H9 (cell line): ENCODE data around the gene PCNX3. TPM values are rescaled to one million over a fixed set of nuclear protein-coding genes. Genes with fewer than 3 reads are reported as not detected.

Source experiments
- DNase-seq: peaks from one replicate; pipeline ENCODE4 v3.0.0-alpha.2; 2017
- H2AFZ ChIP-seq: one replicate; pipeline ENCODE4 v1.6.1; 2013; ENCODE audit warnings: mild to moderate bottlenecking, low read length, control low read depth, moderate library complexity
- H2AK5ac ChIP-seq: 2 replicates; pipeline ENCODE4 v1.6.1; 2013; ENCODE audit warnings: low read length, control low read depth, mixed read lengths; ENCODE audit not compliant: insufficient read length
- H2BK120ac ChIP-seq: one replicate; pipeline ENCODE4 v1.6.1; 2013; ENCODE audit warnings: low read depth, mild to moderate bottlenecking, low read length, control low read depth, inconsistent platforms; ENCODE audit not compliant: poor library complexity, severe bottlenecking
- H2BK12ac ChIP-seq: 2 replicates; pipeline ENCODE4 v1.6.1; 2013; ENCODE audit warnings: low read length, control low read depth, mixed read lengths, low read depth; ENCODE audit not compliant: insufficient read length
- H2BK15ac ChIP-seq: 2 replicates; pipeline ENCODE4 v1.6.1; 2013; ENCODE audit warnings: low read depth, low read length, control low read depth
- H2BK20ac ChIP-seq: one replicate; pipeline ENCODE4 v1.6.1; 2013; ENCODE audit warnings: low read depth, mild to moderate bottlenecking, low read length, control low read depth, inconsistent platforms; ENCODE audit not compliant: poor library complexity, severe bottlenecking
- H2BK5ac ChIP-seq: 2 replicates; pipeline ENCODE4 v1.6.1; 2013; ENCODE audit warnings: low read length, control low read depth, mixed read lengths; ENCODE audit not compliant: insufficient read length
- H3K14ac ChIP-seq: 2 replicates; pipeline ENCODE4 v1.6.1; 2013; ENCODE audit warnings: low read length, control low read depth; ENCODE audit not compliant: insufficient read depth
- H3K18ac ChIP-seq: 2 replicates; pipeline ENCODE4 v1.6.1; 2013; ENCODE audit warnings: low read depth, mild to moderate bottlenecking, mixed read lengths, low read length, control low read depth; ENCODE audit not compliant: insufficient read length
- H3K23ac ChIP-seq: 2 replicates; pipeline ENCODE4 v1.6.1; 2013; ENCODE audit warnings: low read length, control low read depth, mixed read lengths, low read depth; ENCODE audit not compliant: insufficient read length
- H3K23me2 ChIP-seq: 2 replicates; pipeline ENCODE4 v1.6.1; 2013; ENCODE audit warnings: low read depth, mild to moderate bottlenecking, mixed read lengths, low read length, control low read depth; ENCODE audit not compliant: insufficient read length, poor library complexity, severe bottlenecking
- H3K27ac ChIP-seq: 2 replicates; pipeline ENCODE4 v1.5.1; 2013; ENCODE audit warnings: low read length, control low read depth, mixed read lengths, low read depth; ENCODE audit not compliant: insufficient read length
- H3K27me3 ChIP-seq: 2 replicates; pipeline ENCODE4 v1.6.1; 2013; ENCODE audit warnings: low read length, control low read depth, inconsistent platforms; ENCODE audit not compliant: insufficient read depth
- H3K4ac ChIP-seq: 2 replicates; pipeline ENCODE4 v1.6.1; 2013; ENCODE audit warnings: low read depth, mild to moderate bottlenecking, control low read depth, inconsistent platforms, low read length, moderate library complexity
- H3K4me1 ChIP-seq: 2 replicates; pipeline ENCODE4 v1.6.1; 2013; ENCODE audit warnings: low read length, control low read depth, inconsistent platforms; ENCODE audit not compliant: insufficient read depth
- H3K4me2 ChIP-seq: 2 replicates; pipeline ENCODE4 v1.6.1; 2013; ENCODE audit warnings: low read length, control low read depth, mixed read lengths; ENCODE audit not compliant: insufficient read length, insufficient read depth
- H3K56ac ChIP-seq: 2 replicates; pipeline ENCODE4 v1.6.1; 2013; ENCODE audit warnings: low read depth, mild to moderate bottlenecking, mixed read lengths, low read length, control low read depth; ENCODE audit not compliant: insufficient read length
- H3K79me1 ChIP-seq: 2 replicates; pipeline ENCODE4 v1.6.1; 2013; ENCODE audit warnings: low read depth, mild to moderate bottlenecking, moderate library complexity, low read length, control low read depth, inconsistent platforms; ENCODE audit not compliant: insufficient read depth, poor library complexity, severe bottlenecking
- H3K79me2 ChIP-seq: 2 replicates; pipeline ENCODE4 v1.6.1; 2013; ENCODE audit warnings: low read length, control low read depth, inconsistent platforms; ENCODE audit not compliant: insufficient read depth
- H3K9ac ChIP-seq: 2 replicates; pipeline ENCODE4 v1.6.1; 2013; ENCODE audit warnings: low read length, control low read depth, mixed read lengths; ENCODE audit not compliant: insufficient read length; ENCODE audit errors: extremely low read depth
- H3K9me3 ChIP-seq: one replicate; pipeline ENCODE4 v1.6.1; 2013; ENCODE audit warnings: low read depth, low read length, inconsistent platforms; ENCODE audit not compliant: control insufficient read depth
- H3T11ph ChIP-seq: one replicate; pipeline ENCODE4 v1.6.1; 2013; ENCODE audit warnings: mild to moderate bottlenecking, low read length, control low read depth, inconsistent platforms
- H4K20me1 ChIP-seq: one replicate; pipeline ENCODE4 v1.6.1; 2013; ENCODE audit not compliant: control insufficient read depth, insufficient read length, insufficient read depth
- H4K5ac ChIP-seq: 2 replicates; pipeline ENCODE4 v1.6.1; 2013; ENCODE audit warnings: low read depth, mild to moderate bottlenecking, mixed read lengths, low read length, control low read depth; ENCODE audit not compliant: insufficient read length
- H4K8ac ChIP-seq: replicated peaks from 2 replicates; pipeline ENCODE4 v1.6.1; 2013; ENCODE audit warnings: low read length, control low read depth, mixed read lengths, low read depth; ENCODE audit not compliant: insufficient read length
- H4K91ac ChIP-seq: 2 replicates; pipeline ENCODE4 v1.6.1; 2013; ENCODE audit warnings: low read depth, mild to moderate bottlenecking, moderate library complexity, mixed read lengths, low read length, control low read depth; ENCODE audit not compliant: insufficient read length
- H3K27ac Mint-ChIP-seq, 3 experiments: 2 replicates in 2 of 3; 3 replicates in 1 of 3; pipeline ENCODE4 v1.8.0; 2020 to 2021; ENCODE audit warnings: mixed read lengths in 3 of 3, mild to moderate bottlenecking in 1 of 3, moderate library complexity in 1 of 3
- H3K27me3 Mint-ChIP-seq: 2 replicates; pipeline ENCODE4 v1.8.0; 2021; ENCODE audit warnings: low read depth, mild to moderate bottlenecking, moderate library complexity, mixed read lengths
- H3K36me3 Mint-ChIP-seq, 3 experiments: 2 replicates in 2 of 3; 3 replicates in 1 of 3; pipeline ENCODE4 v1.8.0; 2020 to 2021; ENCODE audit warnings: low read depth in 3 of 3, mixed read lengths in 3 of 3; ENCODE audit not compliant: insufficient read depth in 1 of 3
- H3K4me1 Mint-ChIP-seq, 2 experiments: 2 replicates each; pipeline ENCODE4 v1.8.0; 2020; ENCODE audit warnings: mixed read lengths in 2 of 2
- H3K4me3 Mint-ChIP-seq, 2 experiments: 2 replicates in 1 of 2; 3 replicates in 1 of 2; pipeline ENCODE4 v1.8.0; 2020 to 2021; ENCODE audit warnings: mild to moderate bottlenecking in 2 of 2, mixed read lengths in 2 of 2, moderate library complexity in 1 of 2
- H3K9me3 Mint-ChIP-seq, 2 experiments: 2 replicates in 1 of 2; 3 replicates in 1 of 2; pipeline ENCODE4 v1.8.0; 2020; ENCODE audit warnings: mild to moderate bottlenecking in 2 of 2, mixed read lengths in 2 of 2, moderate library complexity in 1 of 2
- CTCF ChIP-seq: fragments of 200-600 bp; sonication (generic); conservative IDR thresholded peaks from 3 replicates; pipeline ENCODE4 v1.8.0; 2021; ENCODE audit warnings: antibody characterized with exemption, mild to moderate bottlenecking
- WGBS: extraction: QIAGEN DNeasy Blood & Tissue Kit; methylation state at CpG from one replicate; pipeline ENCODE4 v1.1.7; 2013; ENCODE audit warnings: missing lambda C conversion rate, low lambda C conversion rate, mixed read lengths; ENCODE audit not compliant: insufficient read length; ENCODE audit errors: extremely low coverage; 5-methylcytosine and 5-hydroxymethylcytosine counted together
- total RNA-seq: library from RNA; stranded (reverse); gene quantifications from 2 replicates; pipeline ENCODE4 v1.2.1, GENCODE V29; 2021

Gene PCNX3
- total RNA-seq, 1 experiment from 2014 or later, result 50.5 TPM

- no peak overlapping the region for H3K9ac ChIP-seq
- no peak overlapping the region for H2BK120ac ChIP-seq
- H3K14ac ChIP-seq, result no peak overlapping the region
- no peak overlapping the region for H3K27ac ChIP-seq
- Mint-ChIP-seq H3K27me3 (peaks cover under 1% of the 10 kb centered on the region), H3K9me3 (no peaks in the 10 kb centered on the region), H3K4me1 (peaks cover 16 to 33% of the 10 kb centered on the region in 2 experiments), H3K4me3 (0 out of 5 replicates have a peak overlapping the region, but pooled peaks of 1 of the 2 experiments have one; percentile 27), H3K36me3 (peaks cover 10 to 39% (median 38%) of the 10 kb centered on the region in 3 experiments; a peak in 6 of 7 replicates), H3K27ac (no peak overlapping the region)
- H3K23ac ChIP-seq, result no peak overlapping the region
- no peak for TF ChIP-seq CTCF
- H2BK15ac ChIP-seq, result no peak overlapping the region
- no peak overlapping the region for H4K5ac ChIP-seq
- H2BK12ac ChIP-seq, result no peak overlapping the region
- no peak overlapping the region for H2AFZ ChIP-seq
- no peaks in the 10 kb centered on the region; the same call in 1 of the 2 replicates for H3K4me1 ChIP-seq
- no peaks in the 10 kb centered on the region for H3K27me3 ChIP-seq
- H4K91ac ChIP-seq, result no peak overlapping the region
- DNase-seq, result no peak
- no peak overlapping the region for H4K8ac ChIP-seq
- H3K4me2 ChIP-seq, result no peak overlapping the region
- no CpG with 5 or more reads among the region's 6 CpGs for WGBS
- no peak overlapping the region for H2BK5ac ChIP-seq
- H4K20me1 ChIP-seq, result no peaks in the 10 kb centered on the region
- H3K9me3 ChIP-seq, result no peaks in the 10 kb centered on the region
- H3K4ac ChIP-seq, result no peak overlapping the region
- H3K23me2 ChIP-seq, result peaks cover 20% of the 10 kb centered on the region
- H2AK5ac ChIP-seq, result no peak overlapping the region
- no peak overlapping the region for H3K18ac ChIP-seq
- no peak overlapping the region for H2BK20ac ChIP-seq
- no peak overlapping the region for H3K56ac ChIP-seq
- no peaks in the 10 kb centered on the region; the same call in 1 of the 2 replicates for H3K79me2 ChIP-seq
- H3K79me1 ChIP-seq, result peaks cover 3% of the 10 kb centered on the region
- no peak overlapping the region for H3T11ph ChIP-seq
These were observed 5.2 kb upstream of the PCNX3 start for GRCh38 chr11:65610404-65610803.
